ENCODE data around the gene LRIT2. TPM values are rescaled to one million over a fixed set of nuclear protein-coding genes. Genes with fewer than 3 reads are reported as not detected.
"Not testable (repeated sequence)": the region's sequence is repeated elsewhere in the genome, so short reads cannot be mapped to it uniquely, and the experiment has no call there.

LRIT2 gene
- total RNA-seq, 2 experiments from 2014 or later: not detected

DNA sequence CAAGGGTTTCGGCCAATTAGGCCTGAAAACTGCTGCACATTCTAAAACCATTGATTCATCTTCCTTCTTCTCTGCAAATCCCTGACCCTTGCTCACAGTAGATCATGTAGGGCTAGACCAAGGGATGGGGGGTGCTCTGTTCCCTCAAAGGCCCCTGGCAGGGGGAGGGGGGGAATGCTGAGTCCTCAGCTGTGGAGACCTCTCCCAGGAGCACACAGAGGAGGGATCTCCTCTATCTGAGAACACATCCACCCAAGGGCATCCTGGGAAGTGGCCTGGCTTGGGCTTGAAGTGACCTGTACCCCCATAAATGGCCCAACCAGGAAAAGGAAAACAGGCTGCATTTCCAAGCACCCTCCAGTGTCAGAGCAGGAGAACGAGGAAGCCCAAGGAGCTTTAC, 32.0 kb downstream of the LRIT2 start:
- Mint-ChIP-seq H3K27me3 (ENCODE audit: low read depth) (peaks cover 12% of the 10 kb centered on the region), H3K9me3 (no peaks in the 10 kb centered on the region), H3K36me3 (ENCODE audit: low read depth) (no peaks in the 10 kb centered on the region), H3K4me1 (ENCODE audit: low read depth) (peaks cover 11% of the 10 kb centered on the region), H3K27ac (no peak overlapping the region), H3K4me3 (no peak overlapping the region)
- CTCF ChIA-PET: interaction anchor here (0.9 to 1.3 kb wide), 5 partner anchors 12 to 44 kb away, joined by 3 to 5 read pairs (median 3); no protein-coding TSS in a partner anchor
- no peak for DNase-seq
- intact Hi-C loops (cut with micrococcal nuclease): no loop called here

DNA sequence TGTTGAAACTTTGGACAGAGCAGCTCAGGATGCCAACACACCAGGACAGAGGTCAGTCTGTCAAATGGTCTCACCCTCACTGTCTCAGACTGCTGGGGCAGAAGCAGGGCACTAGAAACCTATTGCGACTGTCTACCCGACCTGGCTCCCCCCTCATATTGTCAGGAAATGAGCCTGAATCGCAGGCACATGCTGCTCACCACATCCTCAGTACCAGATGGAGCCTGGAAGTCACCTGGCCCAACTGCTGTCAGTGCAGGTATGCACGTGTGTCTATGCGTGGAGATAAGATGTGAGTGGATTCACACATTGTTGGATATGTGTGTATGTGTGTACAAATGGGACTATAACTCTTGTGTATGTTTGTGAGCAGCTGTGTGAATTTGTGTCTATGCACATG, 34.2 kb downstream of the LRIT2 start:
- H3K36me3 Mint-ChIP-seq (ENCODE audit: low read depth): no peaks in the 10 kb centered on the region
- no peak overlapping the region for H3K4me3 Mint-ChIP-seq
- intact Hi-C loops (cut with micrococcal nuclease): loop anchor here (1.0 kb wide), 1 partner anchor 12 kb away; no protein-coding TSS in a partner anchor
- H3K4me1 Mint-ChIP-seq (ENCODE audit: low read depth): peaks cover 11% of the 10 kb centered on the region
- CTCF ChIA-PET: interaction anchor here (1.1 to 1.6 kb wide), 5 partner anchors 10 to 52 kb away, joined by 3 to 6 read pairs (median 4); partner anchors contain the start of gene GHITM
- H3K9me3 Mint-ChIP-seq: no peaks in the 10 kb centered on the region
- DNase-seq: peak; percentile 51
- H3K27me3 Mint-ChIP-seq (ENCODE audit: low read depth): peaks cover 7% of the 10 kb centered on the region
- H3K27ac Mint-ChIP-seq: no peak overlapping the region

DNA sequence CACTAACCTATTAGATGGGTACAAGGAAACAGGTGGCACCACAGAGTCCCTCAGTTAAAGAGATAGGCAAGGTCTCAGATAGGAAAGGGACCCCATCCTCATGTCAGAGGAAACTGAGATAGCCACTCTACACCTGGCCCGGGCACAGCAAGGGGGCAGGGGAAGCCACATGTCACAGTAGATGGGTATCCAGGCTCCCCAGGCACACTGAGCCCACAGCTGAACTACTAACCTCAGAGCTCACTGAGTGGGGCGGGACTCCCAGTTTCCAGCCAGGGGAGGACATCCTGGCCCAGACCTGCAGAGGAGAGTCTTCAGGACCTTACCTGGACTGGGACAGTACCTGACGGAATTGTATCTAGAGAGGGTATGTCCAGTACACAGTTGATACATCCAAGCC, 34.7 kb downstream of the LRIT2 start:
- H3K36me3 Mint-ChIP-seq (ENCODE audit: low read depth): no peaks in the 10 kb centered on the region
- CTCF ChIA-PET: interaction anchor here (1.1 to 1.6 kb wide), 5 partner anchors 10 to 52 kb away, joined by 3 to 6 read pairs (median 4); partner anchors contain the start of gene GHITM
- peaks cover 3% of the 10 kb centered on the region for H3K27me3 Mint-ChIP-seq (ENCODE audit: low read depth)
- no peak overlapping the region for H3K27ac Mint-ChIP-seq
- H3K4me1 Mint-ChIP-seq (ENCODE audit: low read depth): peaks cover 11% of the 10 kb centered on the region
- no peak overlapping the region for H3K4me3 Mint-ChIP-seq
- no peaks in the 10 kb centered on the region for H3K9me3 Mint-ChIP-seq
- intact Hi-C loops (cut with micrococcal nuclease): loop anchor here (1.0 kb wide), 1 partner anchor 11 kb away; no protein-coding TSS in a partner anchor
- no peak for DNase-seq

DNA sequence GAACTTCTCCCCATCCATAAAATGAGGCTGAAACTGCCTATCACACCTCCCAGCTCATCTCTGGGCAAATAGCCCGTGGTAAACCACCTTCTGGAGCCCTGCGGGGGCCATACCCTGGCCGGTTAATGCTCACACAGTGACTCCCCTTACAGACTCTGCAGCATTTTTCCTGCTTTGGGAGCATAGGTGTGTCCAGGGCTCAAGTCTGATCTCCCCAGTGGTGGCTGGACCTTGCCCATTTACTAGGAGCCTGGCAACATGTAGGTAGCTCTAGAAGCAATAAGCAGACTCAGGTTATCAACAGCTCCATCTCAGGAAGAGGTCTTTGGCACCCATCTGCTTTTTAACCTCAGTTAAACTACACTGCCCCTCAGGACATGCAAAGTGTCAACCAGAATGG, 36.5 kb downstream of the LRIT2 start:
- DNase-seq: no peak
- no peaks in the 10 kb centered on the region for H3K36me3 Mint-ChIP-seq (ENCODE audit: low read depth)
- CTCF ChIA-PET: interaction anchor here (1.3 kb wide), 1 partner anchor 19 kb away, joined by 4 read pairs; no protein-coding TSS in a partner anchor
- H3K4me3 Mint-ChIP-seq: no peak overlapping the region
- intact Hi-C loops (cut with micrococcal nuclease): no loop called here
- peaks cover 11% of the 10 kb centered on the region for H3K4me1 Mint-ChIP-seq (ENCODE audit: low read depth)
- H3K27ac Mint-ChIP-seq: no peak overlapping the region
- H3K27me3 Mint-ChIP-seq (ENCODE audit: low read depth): no peaks in the 10 kb centered on the region
- H3K9me3 Mint-ChIP-seq: no peaks in the 10 kb centered on the region

DNA sequence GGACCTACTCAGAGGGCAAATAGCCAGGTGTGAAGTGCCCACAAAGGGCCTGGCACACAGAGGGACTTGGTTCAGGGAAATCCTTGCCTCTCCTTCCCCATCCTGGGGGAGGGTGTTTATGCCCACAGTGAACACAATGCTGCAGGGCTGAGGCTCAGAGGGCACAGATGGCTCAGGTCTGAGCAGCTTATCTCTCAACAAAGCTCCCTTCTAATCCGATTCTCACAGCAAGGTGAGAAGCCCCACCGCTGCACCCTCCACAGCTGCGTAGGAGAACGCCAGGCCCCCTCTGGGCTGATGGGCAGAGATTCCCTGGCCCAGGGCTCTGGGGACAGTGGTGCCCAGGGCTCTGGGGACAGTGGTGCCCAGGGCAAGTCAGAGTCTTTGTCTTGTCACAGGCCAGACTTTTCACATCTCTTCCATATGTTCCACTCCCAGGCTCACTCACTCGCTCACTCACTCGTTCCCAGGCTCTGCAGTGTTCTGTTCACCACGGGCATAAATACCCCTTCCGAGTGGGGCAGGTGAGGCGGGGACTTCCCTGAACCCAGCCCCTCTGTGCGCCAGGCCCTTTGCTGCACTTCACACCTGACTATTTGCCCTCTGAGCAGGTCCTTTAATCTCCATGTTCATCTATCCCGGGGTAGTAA, 39.7 kb downstream of the LRIT2 start:
- no peak overlapping the region for H3K4me3 Mint-ChIP-seq
- no peak for DNase-seq
- intact Hi-C loops (cut with micrococcal nuclease): no loop called here
- no peak overlapping the region for H3K27ac Mint-ChIP-seq
- CTCF ChIA-PET: interaction anchor here (0.6 kb wide), 2 partner anchors 29 to 31 kb away, joined by 3 read pairs; no protein-coding TSS in a partner anchor
- no peaks in the 10 kb centered on the region for H3K36me3 Mint-ChIP-seq (ENCODE audit: low read depth)
- H3K27me3 Mint-ChIP-seq (ENCODE audit: low read depth): no peaks in the 10 kb centered on the region
- no peaks in the 10 kb centered on the region for H3K9me3 Mint-ChIP-seq
- H3K4me1 Mint-ChIP-seq (ENCODE audit: low read depth): peaks cover 2% of the 10 kb centered on the region

DNA sequence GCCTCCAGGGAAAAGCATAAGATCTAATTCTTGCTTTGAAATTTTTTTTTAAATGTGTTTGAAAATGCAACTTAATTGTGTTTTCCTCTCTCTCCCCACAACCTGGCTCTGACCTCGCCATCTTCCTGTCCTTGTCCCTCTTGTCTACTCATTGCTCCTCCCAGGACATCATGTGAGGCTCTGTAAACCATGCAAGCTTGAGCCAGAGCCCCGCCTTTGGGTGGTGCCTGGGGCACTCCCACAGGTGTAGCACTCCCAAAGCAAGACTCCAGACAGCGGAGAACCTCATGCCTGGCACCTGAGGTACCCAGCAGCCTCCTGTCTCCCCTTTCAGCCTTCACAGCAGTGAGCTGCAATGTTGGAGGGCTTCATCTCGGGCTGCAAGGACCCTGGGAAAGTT, 40.8 kb downstream of the LRIT2 start:
- intact Hi-C loops (cut with micrococcal nuclease): no loop called here
- H3K27ac Mint-ChIP-seq: no peak overlapping the region
- CTCF ChIA-PET: no interaction called here
- no peak overlapping the region for H3K4me3 Mint-ChIP-seq
- no peak for DNase-seq
- H3K36me3 Mint-ChIP-seq (ENCODE audit: low read depth): no peaks in the 10 kb centered on the region
- no peaks in the 10 kb centered on the region for H3K9me3 Mint-ChIP-seq
- no peaks in the 10 kb centered on the region for H3K4me1 Mint-ChIP-seq (ENCODE audit: low read depth)
- no peaks in the 10 kb centered on the region for H3K27me3 Mint-ChIP-seq (ENCODE audit: low read depth)

DNA sequence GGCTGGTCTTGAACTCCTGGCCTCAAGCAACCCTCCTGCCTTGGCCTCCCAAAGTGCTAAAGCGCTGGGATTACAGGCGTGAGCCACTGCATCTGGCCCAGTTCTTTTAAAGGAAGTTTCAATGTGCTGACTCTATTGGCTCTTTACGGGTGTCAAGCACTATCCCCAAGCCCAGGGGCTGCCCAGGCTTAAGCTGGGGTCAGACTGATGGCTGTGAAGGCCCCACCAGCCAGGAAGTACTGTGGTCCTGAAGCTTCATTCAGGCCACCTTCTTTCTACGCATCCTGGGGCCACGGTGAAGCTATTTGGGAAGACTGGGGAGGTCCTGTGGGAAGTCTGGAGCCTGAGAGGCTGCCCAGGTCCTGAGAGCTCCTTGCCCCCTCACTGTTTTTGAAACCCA, 43.7 kb downstream of the LRIT2 start:
- CTCF ChIA-PET: interaction anchor here (0.8 to 1.4 kb wide), 2 partner anchors 11 to 34 kb away, joined by 3 read pairs; no protein-coding TSS in a partner anchor
- Mint-ChIP-seq H3K4me3 (no peak overlapping the region), H3K36me3 (ENCODE audit: low read depth) (no peaks in the 10 kb centered on the region), H3K9me3 (no peaks in the 10 kb centered on the region), H3K27ac (no peak overlapping the region), H3K27me3 (ENCODE audit: low read depth) (no peaks in the 10 kb centered on the region), H3K4me1 (ENCODE audit: low read depth) (peaks cover 3% of the 10 kb centered on the region)
- intact Hi-C loops (cut with micrococcal nuclease): no loop called here
- DNase-seq: no peak

DNA sequence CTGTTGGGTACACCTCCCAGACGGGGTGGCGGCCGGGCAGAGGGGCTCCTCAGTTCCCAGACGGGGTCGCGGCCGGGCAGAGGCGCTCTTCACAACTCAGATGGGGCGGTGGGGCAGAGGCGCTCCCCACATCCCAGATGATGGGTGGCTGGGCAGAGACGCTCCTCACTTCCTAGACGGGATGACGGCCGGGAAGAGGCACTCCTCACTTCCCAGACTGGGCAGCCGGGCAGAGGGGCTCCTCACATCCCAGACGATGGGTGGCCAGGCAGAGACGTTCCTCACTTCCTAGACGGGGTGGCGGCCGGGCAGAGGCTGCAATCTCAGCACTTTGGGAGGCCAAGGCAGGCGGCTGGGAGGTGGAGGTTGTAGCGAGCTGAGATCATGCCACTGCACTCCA, 45.0 kb downstream of the LRIT2 start:
- H3K27ac Mint-ChIP-seq; H3K4me1 Mint-ChIP-seq (ENCODE audit: low read depth); H3K4me3 Mint-ChIP-seq; H3K9me3 Mint-ChIP-seq; DNase-seq; CTCF ChIA-PET; H3K36me3 Mint-ChIP-seq (ENCODE audit: low read depth); intact Hi-C loops (cut with micrococcal nuclease); H3K27me3 Mint-ChIP-seq (ENCODE audit: low read depth): not testable (repeated sequence)

DNA sequence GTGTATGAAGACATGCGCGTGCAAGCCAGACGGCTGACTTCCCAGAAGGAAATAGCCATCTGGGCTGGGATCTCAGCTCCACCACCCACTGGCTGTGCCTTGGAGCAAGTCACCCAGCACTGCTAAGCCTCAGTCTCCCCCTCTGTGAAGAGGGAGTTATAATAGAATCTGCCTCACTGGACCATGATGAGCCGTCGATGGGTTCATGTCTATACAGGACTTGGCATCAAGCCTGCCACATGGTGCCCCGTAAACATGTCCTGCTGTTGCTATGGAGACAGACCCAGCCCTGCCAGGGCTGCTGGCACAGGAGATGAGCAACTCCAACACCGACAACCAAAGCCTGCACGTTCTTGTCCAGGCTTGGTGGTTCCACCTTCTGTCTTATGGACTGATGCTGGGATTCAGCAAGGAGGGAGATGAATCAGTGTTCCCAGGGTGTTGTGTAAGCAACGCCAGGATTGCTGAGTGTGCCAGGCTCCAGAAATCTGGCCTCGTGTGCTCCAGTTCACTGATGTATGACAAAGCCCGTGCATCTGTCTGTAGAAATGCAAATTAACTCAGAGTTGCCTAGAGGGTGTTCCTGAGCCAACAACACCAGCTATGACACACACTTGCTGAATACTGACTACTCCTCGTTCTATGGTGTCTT, 46.2 kb downstream of the LRIT2 start:
- peak; percentile 42 for DNase-seq
- H3K4me1 Mint-ChIP-seq (ENCODE audit: low read depth): peaks cover 6% of the 10 kb centered on the region
- intact Hi-C loops (cut with micrococcal nuclease): loop anchor here (1.0 to 2.0 kb wide), 2 partner anchors 12 to 26 kb away; no protein-coding TSS in a partner anchor
- H3K4me3 Mint-ChIP-seq: no peak overlapping the region
- CTCF ChIA-PET: no interaction called here
- no peak overlapping the region for H3K27ac Mint-ChIP-seq
- no peaks in the 10 kb centered on the region for H3K9me3 Mint-ChIP-seq
- H3K27me3 Mint-ChIP-seq (ENCODE audit: low read depth): no peaks in the 10 kb centered on the region
- H3K36me3 Mint-ChIP-seq (ENCODE audit: low read depth): no peaks in the 10 kb centered on the region

DNA sequence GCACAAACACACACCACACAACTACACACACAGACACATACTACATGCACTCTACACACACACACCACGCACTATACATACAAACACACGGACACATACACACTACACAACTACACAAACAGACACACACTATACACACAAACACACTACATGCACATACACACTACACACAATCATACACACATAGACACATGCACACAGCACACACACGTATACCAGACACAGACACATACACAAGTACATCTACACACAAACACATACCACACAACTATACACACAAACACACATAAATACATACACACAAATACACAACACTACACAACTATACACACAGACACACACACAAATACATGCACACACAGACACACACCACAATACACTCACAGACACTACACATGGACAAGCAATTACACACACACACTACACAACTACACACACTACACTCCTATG, 47.2 kb downstream of the LRIT2 start:
- Mint-ChIP-seq H3K4me1 (ENCODE audit: low read depth) (peaks cover 6% of the 10 kb centered on the region), H3K9me3 (no peaks in the 10 kb centered on the region), H3K27me3 (ENCODE audit: low read depth) (no peaks in the 10 kb centered on the region), H3K4me3 (no peak overlapping the region), H3K36me3 (ENCODE audit: low read depth) (no peaks in the 10 kb centered on the region), H3K27ac (no peak overlapping the region)
- CTCF ChIA-PET: no interaction called here
- DNase-seq: no peak
- intact Hi-C loops (cut with micrococcal nuclease): loop anchor here (2.0 kb wide), 1 partner anchor 25 kb away; no protein-coding TSS in a partner anchor

DNA sequence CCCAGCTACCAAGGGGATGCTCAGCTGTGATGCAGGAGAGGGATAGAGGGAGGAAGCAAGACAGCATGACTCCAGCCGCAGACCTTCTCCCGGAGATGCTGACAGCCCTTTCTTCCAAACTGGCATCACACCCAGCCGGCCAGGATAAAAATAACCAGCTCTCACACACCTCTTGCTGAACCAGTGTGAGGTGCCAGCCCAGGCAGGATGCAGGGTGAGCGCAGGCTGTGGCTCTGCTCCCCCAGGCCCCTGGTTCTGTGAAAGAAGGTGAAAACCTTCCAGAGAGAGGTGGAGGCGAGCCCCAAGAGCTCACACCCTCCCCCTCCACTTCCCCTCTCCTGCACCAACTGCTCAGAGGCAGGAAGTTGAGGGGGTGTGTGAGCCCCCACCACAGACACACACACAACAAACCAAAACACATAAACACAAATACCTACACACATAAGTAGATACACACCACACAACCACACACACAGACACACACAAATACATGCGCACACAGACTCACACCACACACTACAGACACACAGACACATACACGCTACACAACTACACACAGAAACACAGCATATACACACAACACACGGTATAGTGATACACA, 47.7 kb downstream of the LRIT2 start:
- H3K27me3 Mint-ChIP-seq (ENCODE audit: low read depth): no peaks in the 10 kb centered on the region
- H3K36me3 Mint-ChIP-seq (ENCODE audit: low read depth): no peaks in the 10 kb centered on the region
- H3K27ac Mint-ChIP-seq: peak overlapping the region; percentile 9
- DNase-seq: peak; percentile 68
- CTCF ChIA-PET: no interaction called here
- no peaks in the 10 kb centered on the region for H3K9me3 Mint-ChIP-seq
- no peak overlapping the region for H3K4me3 Mint-ChIP-seq
- peaks cover 6% of the 10 kb centered on the region for H3K4me1 Mint-ChIP-seq (ENCODE audit: low read depth)
- intact Hi-C loops (cut with micrococcal nuclease): loop anchor here (2.0 kb wide), 4 partner anchors 17 to 39 kb away; partner anchors contain the start of gene GHITM

DNA sequence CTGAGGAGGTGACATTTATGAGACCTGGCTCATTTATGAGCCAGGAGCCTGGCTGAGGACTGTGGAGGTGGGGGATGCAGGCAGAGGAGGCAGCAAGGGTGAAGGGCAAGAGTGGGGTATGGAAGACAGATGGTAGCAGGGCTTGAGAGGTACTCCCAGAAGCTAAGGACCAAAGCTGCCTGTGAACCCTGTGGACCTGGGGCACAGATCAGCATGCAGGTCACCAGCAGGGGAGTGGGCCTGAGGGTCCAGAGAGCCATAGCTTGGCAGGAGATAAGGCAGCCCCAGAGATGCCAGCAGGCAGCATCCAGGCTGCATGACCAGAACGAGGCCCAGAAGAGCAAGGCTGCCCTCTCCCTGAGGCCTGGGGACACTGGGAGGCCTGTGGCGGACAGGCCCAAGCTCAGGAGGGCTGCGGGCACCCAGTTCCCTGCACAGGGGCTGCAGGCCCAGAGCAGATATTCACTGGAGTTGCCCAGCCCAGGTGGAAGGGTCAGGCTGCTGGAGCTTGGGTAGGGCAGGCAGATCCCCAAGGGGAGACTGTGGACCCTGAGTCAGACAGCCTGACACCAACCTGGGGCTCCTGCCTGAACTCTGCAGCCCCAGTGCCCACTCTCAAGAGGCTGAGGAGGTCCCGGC, 48.4 kb downstream of the LRIT2 start:
- DNase-seq: no peak
- H3K4me1 Mint-ChIP-seq (ENCODE audit: low read depth): peaks cover 6% of the 10 kb centered on the region
- no peaks in the 10 kb centered on the region for H3K9me3 Mint-ChIP-seq
- CTCF ChIA-PET: interaction anchor here (0.7 kb wide), 1 partner anchor 29 kb away, joined by 4 read pairs; no protein-coding TSS in a partner anchor
- H3K27me3 Mint-ChIP-seq (ENCODE audit: low read depth): no peaks in the 10 kb centered on the region
- peak overlapping the region; percentile 22 for H3K27ac Mint-ChIP-seq
- no peak overlapping the region for H3K4me3 Mint-ChIP-seq
- intact Hi-C loops (cut with micrococcal nuclease): loop anchor here (2.0 kb wide), 3 partner anchors 16 to 38 kb away; partner anchors contain the start of gene GHITM
- H3K36me3 Mint-ChIP-seq (ENCODE audit: low read depth): no peaks in the 10 kb centered on the region
